Measurements from ENCODE around the gene KRT40. TPM values are rescaled to one million over a fixed set of nuclear protein-coding genes. Genes with fewer than 3 reads are reported as not detected.

KRT40 gene
- total and polyA plus RNA-seq, 2 donors (not counting 1 experiment from before 2014, with no cell fraction given) = not detected

DNA sequence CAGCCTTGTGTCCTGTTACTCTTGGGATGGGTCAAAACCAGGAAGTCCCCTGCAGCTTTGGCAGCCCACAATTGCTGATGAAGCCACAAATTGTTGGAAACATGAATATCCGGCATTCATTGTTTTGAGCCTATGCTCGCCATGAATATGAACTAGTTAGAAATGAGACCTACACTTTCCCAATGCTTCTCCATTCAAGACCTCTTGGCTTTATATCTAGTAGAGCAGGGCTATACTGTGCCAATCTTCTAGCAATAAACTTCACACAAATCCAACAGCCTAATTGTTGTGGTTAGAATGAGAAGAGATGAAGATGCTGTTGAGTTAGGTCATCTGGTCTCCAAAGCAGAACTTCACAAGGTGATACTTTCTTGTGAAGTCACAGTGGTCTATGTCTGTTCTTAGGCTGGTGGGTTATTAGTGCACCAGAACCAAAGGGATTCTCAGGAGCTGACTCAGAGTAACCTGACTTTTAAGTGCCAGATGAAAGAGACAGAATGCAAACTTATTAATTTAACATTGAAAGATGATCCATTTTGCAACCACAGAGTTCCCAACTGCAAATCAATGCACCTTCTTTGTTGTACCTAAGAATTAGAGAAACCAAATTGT lies 33.0 kb downstream of the KRT40 start:
- Histone ChIP-seq H2AFZ (ENCODE audit: insufficient read depth, low read depth, low read length, poor library complexity, severe bottlenecking) (no peak overlapping the region), H3K27me3 (replicated peaks in 1 of 4; ENCODE audit: control extremely low read depth in 1 of 4, control insufficient read depth in 3 of 4, insufficient read depth in 4 of 4, low read length in 3 of 4) (peaks cover 0 to 29% (median 21%) of the 10 kb centered on the region in 4 experiments), H3K4me3 (ENCODE audit: control extremely low read depth in 1 of 5, extremely low read depth in 1 of 5, insufficient read depth in 1 of 5, low read depth in 2 of 5, low read length in 4 of 5) (no peak overlapping the region), H3K4me1 (ENCODE audit: control insufficient read depth in 2 of 2, insufficient read depth in 2 of 2, low read length in 2 of 2) (no peaks in the 10 kb centered on the region), H4K20me1 (ENCODE audit: control insufficient read depth, insufficient read depth, low read length, poor library complexity, severe bottlenecking) (no peaks in the 10 kb centered on the region), H3K4me2 (replicated peaks; ENCODE audit: low read depth, low read length, poor library complexity, severe bottlenecking) (no peak overlapping the region), H3K27ac (ENCODE audit: low read length in 2 of 2) (no peak overlapping the region), H3K9me3 (ENCODE audit: control extremely low read depth in 1 of 3, control insufficient read depth in 2 of 3, insufficient read depth in 1 of 3, low read length in 2 of 3) (no peaks in the 10 kb centered on the region), H3K36me3 (replicated peaks in 1 of 2; ENCODE audit: control extremely low read depth in 1 of 2, control insufficient read depth in 1 of 2, extremely low read depth in 1 of 2, insufficient read depth in 2 of 2, low read length in 1 of 2) (no peaks in the 10 kb centered on the region), H3K79me2 (ENCODE audit: control insufficient read depth, insufficient read depth, low read length) (no peaks in the 10 kb centered on the region), H3K9ac (ENCODE audit: low read length) (no peak overlapping the region)
- no peaks in the 10 kb centered on the region for H3K4me1 Mint-ChIP-seq
- POLR2A ChIA-PET = no interaction called here
- peaks cover 68% of the 10 kb centered on the region for H3K27me3 Mint-ChIP-seq
- DNase-seq (no peak), ATAC-seq (ENCODE audit: low read depth) (no peak)
- H3K4me3 Mint-ChIP-seq = no peak overlapping the region
- WGBS (ENCODE audit: insufficient coverage) = no CpG with 5 or more reads among the region's 2 CpGs
- no peaks in the 10 kb centered on the region for H3K9me3 Mint-ChIP-seq (ENCODE audit: insufficient read depth)
- TF ChIP-seq EZH2 (IDR thresholded peaks at IDR 0.05; ENCODE audit: borderline replicate concordance, insufficient read depth, low read depth, low read length, poor library complexity, severe bottlenecking) = no peak
- TF ChIP-seq, protein P1, sequence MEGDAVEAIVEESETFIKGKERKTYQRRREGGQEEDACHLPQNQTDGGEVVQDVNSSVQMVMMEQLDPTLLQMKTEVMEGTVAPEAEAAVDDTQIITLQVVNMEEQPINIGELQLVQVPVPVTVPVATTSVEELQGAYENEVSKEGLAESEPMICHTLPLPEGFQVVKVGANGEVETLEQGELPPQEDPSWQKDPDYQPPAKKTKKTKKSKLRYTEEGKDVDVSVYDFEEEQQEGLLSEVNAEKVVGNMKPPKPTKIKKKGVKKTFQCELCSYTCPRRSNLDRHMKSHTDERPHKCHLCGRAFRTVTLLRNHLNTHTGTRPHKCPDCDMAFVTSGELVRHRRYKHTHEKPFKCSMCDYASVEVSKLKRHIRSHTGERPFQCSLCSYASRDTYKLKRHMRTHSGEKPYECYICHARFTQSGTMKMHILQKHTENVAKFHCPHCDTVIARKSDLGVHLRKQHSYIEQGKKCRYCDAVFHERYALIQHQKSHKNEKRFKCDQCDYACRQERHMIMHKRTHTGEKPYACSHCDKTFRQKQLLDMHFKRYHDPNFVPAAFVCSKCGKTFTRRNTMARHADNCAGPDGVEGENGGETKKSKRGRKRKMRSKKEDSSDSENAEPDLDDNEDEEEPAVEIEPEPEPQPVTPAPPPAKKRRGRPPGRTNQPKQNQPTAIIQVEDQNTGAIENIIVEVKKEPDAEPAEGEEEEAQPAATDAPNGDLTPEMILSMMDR (IDR thresholded peaks at IDR 0.05) = no peak
- CTCF ChIA-PET = interaction anchor here (1.2 to 1.4 kb wide), 2 partner anchors 13 to 15 kb away, joined by 3 read pairs; partner anchors contain the start of gene KRT39
- intact Hi-C loops (cut with micrococcal nuclease) = no loop called here
- no peak overlapping the region for H3K27ac Mint-ChIP-seq

DNA sequence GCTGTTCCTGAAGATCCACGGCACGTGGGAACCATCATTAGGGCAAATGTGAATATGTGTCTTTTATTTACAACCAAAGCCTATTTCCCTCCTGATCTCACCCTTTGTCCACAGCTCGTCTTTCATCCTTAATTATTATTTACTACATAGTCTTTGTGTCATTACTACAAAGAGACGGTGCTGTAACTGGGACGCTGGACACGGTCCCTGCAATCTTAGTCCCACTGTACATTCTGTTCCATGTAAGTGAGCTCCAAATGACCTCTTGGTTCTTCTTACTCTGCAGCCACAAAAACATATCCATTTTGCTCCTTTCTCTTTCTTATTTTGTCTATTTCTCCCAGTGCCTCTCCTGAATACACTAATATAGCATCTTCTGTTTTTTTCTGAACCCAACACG lies 34.0 kb downstream of the KRT40 start:
- Histone ChIP-seq H3K27ac (ENCODE audit: low read length in 2 of 2) (no peak overlapping the region), H3K36me3 (replicated peaks in 1 of 2; ENCODE audit: control extremely low read depth in 1 of 2, control insufficient read depth in 1 of 2, extremely low read depth in 1 of 2, insufficient read depth in 2 of 2, low read length in 1 of 2) (no peaks in the 10 kb centered on the region), H3K79me2 (ENCODE audit: control insufficient read depth, insufficient read depth, low read length) (no peaks in the 10 kb centered on the region), H3K9ac (ENCODE audit: low read length) (no peak overlapping the region), H2AFZ (ENCODE audit: insufficient read depth, low read depth, low read length, poor library complexity, severe bottlenecking) (no peak overlapping the region), H3K9me3 (ENCODE audit: control extremely low read depth in 1 of 3, control insufficient read depth in 2 of 3, insufficient read depth in 1 of 3, low read length in 2 of 3) (no peaks in the 10 kb centered on the region), H3K4me3 (ENCODE audit: control extremely low read depth in 1 of 5, extremely low read depth in 1 of 5, insufficient read depth in 1 of 5, low read depth in 2 of 5, low read length in 4 of 5) (no peak overlapping the region), H4K20me1 (ENCODE audit: control insufficient read depth, insufficient read depth, low read length, poor library complexity, severe bottlenecking) (no peaks in the 10 kb centered on the region), H3K4me2 (replicated peaks; ENCODE audit: low read depth, low read length, poor library complexity, severe bottlenecking) (no peak overlapping the region), H3K4me1 (ENCODE audit: control insufficient read depth in 2 of 2, insufficient read depth in 2 of 2, low read length in 2 of 2) (no peaks in the 10 kb centered on the region), H3K27me3 (replicated peaks in 1 of 4; ENCODE audit: control extremely low read depth in 1 of 4, control insufficient read depth in 3 of 4, insufficient read depth in 4 of 4, low read length in 3 of 4) (peaks cover 0 to 32% (median 19%) of the 10 kb centered on the region in 4 experiments)
- Mint-ChIP-seq H3K4me3 (no peak overlapping the region), H3K27me3 (peaks cover 67% of the 10 kb centered on the region), H3K27ac (no peak overlapping the region), H3K4me1 (no peaks in the 10 kb centered on the region), H3K9me3 (ENCODE audit: insufficient read depth) (no peaks in the 10 kb centered on the region)
- no peak for ATAC-seq (ENCODE audit: low read depth)
- POLR2A ChIA-PET = no interaction called here
- no peak for DNase-seq
- intact Hi-C loops (cut with micrococcal nuclease) = no loop called here
- WGBS (ENCODE audit: insufficient coverage) = 80% methylated on average over 4 of the region's 7 CpGs
- CTCF ChIA-PET = no interaction called here
- TF ChIP-seq EZH2 (IDR thresholded peaks at IDR 0.05; ENCODE audit: borderline replicate concordance, insufficient read depth, low read depth, low read length, poor library complexity, severe bottlenecking) = no peak
- TF ChIP-seq, protein P1 (IDR thresholded peaks at IDR 0.05) = no peak
